T-cell (primary cell): ENCODE measurements around the gene FREM3. TPM values are rescaled to one million over a fixed set of nuclear protein-coding genes. Genes with fewer than 3 reads are reported as not detected.
"Not testable (repeated sequence)": the region's sequence is repeated elsewhere in the genome, so short reads cannot be mapped to it uniquely, and the experiment has no call there.

ENCODE experiments used
- ATAC-seq, 4 experiments: fragments of 200-7000 bp in 3 of 4; fragments of 150-1000 bp in 1 of 4; cut with Tn5 transposase; replicated peaks in 1 of 4; 1 replicate in 3 of 4; 2 replicates in 1 of 4; pipeline ENCODE4 v1.10.0; 2021; ENCODE audit warnings: moderate library complexity in 3 of 4, mild to moderate bottlenecking in 2 of 4, moderate number of reproducible peaks in 1 of 4
- CTCF ChIA-PET, 2 donors: fragments of 300-600 bp; sonication (Branson Sonifier 250); formaldehyde crosslinking; loops; one replicate each; lab custom pipeline; 2022; ENCODE audit warnings: antibody characterized with exemption in 2 of 2; lab: Charles Lee
- POLR2A ChIA-PET, 2 donors: fragments of 300-600 bp; sonication (Branson Sonifier 250); formaldehyde crosslinking; loops; one replicate each; lab custom pipeline; 2022; ENCODE audit warnings: antibody characterized with exemption in 2 of 2; lab: Charles Lee
- DNase-seq, 35 experiments: peaks; one replicate each; pipeline versions ENCODE4 v3.0.0 to v3.0.0-alpha.2; 2013 to 2023
- H3K27ac ChIP-seq: one replicate; pipeline ENCODE4 v1.5.1; 2013; ENCODE audit warnings: low read length
- H3K27me3 ChIP-seq, 2 experiments: replicated peaks in 1 of 2; 1 replicate in 1 of 2; 2 replicates in 1 of 2; pipeline versions ENCODE4 v1.6.1 to v1.7.0; 2013; ENCODE audit warnings: low read length in 1 of 2, mixed read lengths in 1 of 2; ENCODE audit not compliant: control insufficient read depth in 2 of 2, insufficient read depth in 2 of 2; ENCODE audit errors: extremely low read depth in 1 of 2
- H3K36me3 ChIP-seq, 2 donors: 1 replicate in 1 of 2; 2 replicates in 1 of 2; pipeline versions ENCODE4 v1.6.1 to v1.7.0; 2013; ENCODE audit warnings: low read length in 1 of 2; ENCODE audit not compliant: control insufficient read depth in 2 of 2, insufficient read depth in 1 of 2; ENCODE audit errors: extremely low read depth in 1 of 2
- H3K4me1 ChIP-seq, 2 experiments: 1 replicate in 1 of 2; 2 replicates in 1 of 2; pipeline versions ENCODE4 v1.6.1 to v1.7.0; 2013; ENCODE audit warnings: low read length in 2 of 2, mixed read lengths in 1 of 2; ENCODE audit not compliant: insufficient read depth in 2 of 2, control insufficient read depth in 1 of 2; ENCODE audit errors: extremely low read depth in 1 of 2
- H3K4me3 ChIP-seq, 2 donors: 1 replicate in 1 of 2; 2 replicates in 1 of 2; pipeline versions ENCODE4 v1.5.1 to v1.7.0; 2013; ENCODE audit warnings: mild to moderate bottlenecking in 2 of 2, low read length in 1 of 2, moderate library complexity in 1 of 2; ENCODE audit not compliant: control insufficient read depth in 1 of 2; ENCODE audit errors: extremely low read depth in 1 of 2
- H3K9me3 ChIP-seq: 2 replicates; pipeline ENCODE4 v1.7.0; 2013
- H3K27ac Mint-ChIP-seq, 2 donors: one replicate each; pipeline ENCODE4 v1.8.0; 2020 to 2021; ENCODE audit warnings: mild to moderate bottlenecking in 2 of 2, mixed read lengths in 2 of 2
- H3K27me3 Mint-ChIP-seq, 2 donors: one replicate each; pipeline ENCODE4 v1.8.0; 2021 to 2022; ENCODE audit warnings: mixed read lengths in 2 of 2
- H3K36me3 Mint-ChIP-seq: one replicate; pipeline ENCODE4 v1.8.0; 2021; ENCODE audit warnings: mixed read lengths
- H3K4me1 Mint-ChIP-seq, 3 donors: one replicate each; pipeline ENCODE4 v1.8.0; 2020 to 2022; ENCODE audit warnings: mixed read lengths in 3 of 3, mild to moderate bottlenecking in 1 of 3
- H3K4me3 Mint-ChIP-seq, 3 donors: one replicate each; pipeline ENCODE4 v1.8.0; 2020 to 2022; ENCODE audit warnings: mild to moderate bottlenecking in 3 of 3, mixed read lengths in 3 of 3, moderate library complexity in 3 of 3
- H3K9me3 Mint-ChIP-seq, 3 donors: one replicate each; pipeline ENCODE4 v1.8.0; 2020 to 2022; ENCODE audit warnings: mixed read lengths in 3 of 3
- WGBS: methylation state at CpG from one replicate; pipeline ENCODE4 v1.1.5; 2013; ENCODE audit warnings: missing lambda C conversion rate; ENCODE audit not compliant: insufficient coverage; 5-methylcytosine and 5-hydroxymethylcytosine counted together
- total RNA-seq, 35 experiments: library from RNA in 6 of 35; stranded (reverse) in 6 of 35; fragments of 120-200 nt in 1 of 35; gene quantifications; one replicate each; pipeline versions ENCODE4 v1.2.1 to v1.2.4 and lab custom pipeline; 2013 to 2026

Gene FREM3
- total RNA-seq, 5 donors from 2014 or later (not counting 1 experiment from before 2014, with no cell fraction given) = 0.09 to 0.43 (median 0.21) TPM; not detected in 1

GRCh38 chr4:143531788-143532491 is 168.5 kb downstream of the FREM3 start:
- Histone ChIP-seq H3K36me3 (peaks cover 7 to 91% of the 10 kb centered on the region in 2 donors), H3K4me3 (no peak overlapping the region), H3K4me1 (no peaks in the 10 kb centered on the region), H3K27ac (no peak overlapping the region), H3K27me3 (no peaks in the 10 kb centered on the region), H3K9me3 (no peaks in the 10 kb centered on the region)
- Mint-ChIP-seq H3K4me1 (peaks cover 5 to 17% (median 13%) of the 10 kb centered on the region in 3 donors), H3K4me3 (no peak overlapping the region), H3K9me3 (no peaks in the 10 kb centered on the region), H3K27me3 (no peaks in the 10 kb centered on the region), H3K36me3 (peaks cover 75% of the 10 kb centered on the region), H3K27ac (no peak overlapping the region)
- ChIA-PET CTCF (interaction anchor here (0.5 to 1.8 kb wide), 5 partner anchors 16 to 645 kb away, joined by 3 to 7 read pairs (median 3); no protein-coding TSS in a partner anchor), POLR2A (interaction anchor here in 1 of 2 donors (0.6 kb wide), 1 partner anchor 8 kb away, joined by 3 read pairs; no protein-coding TSS in a partner anchor)
- DNase-seq (no peak), ATAC-seq (no peak)
- no CpG with 5 or more reads among the region's 2 CpGs for WGBS

GRCh38 chr4:143531380-143531779 is 169.1 kb downstream of the FREM3 start:
- POLR2A ChIA-PET = interaction anchor here (0.5 to 0.6 kb wide), 3 partner anchors 7 to 38 kb away, joined by 3 to 4 read pairs (median 3); no protein-coding TSS in a partner anchor
- no peak overlapping the region for H3K27ac Mint-ChIP-seq
- H3K36me3 Mint-ChIP-seq = peaks cover 75% of the 10 kb centered on the region

DNA sequence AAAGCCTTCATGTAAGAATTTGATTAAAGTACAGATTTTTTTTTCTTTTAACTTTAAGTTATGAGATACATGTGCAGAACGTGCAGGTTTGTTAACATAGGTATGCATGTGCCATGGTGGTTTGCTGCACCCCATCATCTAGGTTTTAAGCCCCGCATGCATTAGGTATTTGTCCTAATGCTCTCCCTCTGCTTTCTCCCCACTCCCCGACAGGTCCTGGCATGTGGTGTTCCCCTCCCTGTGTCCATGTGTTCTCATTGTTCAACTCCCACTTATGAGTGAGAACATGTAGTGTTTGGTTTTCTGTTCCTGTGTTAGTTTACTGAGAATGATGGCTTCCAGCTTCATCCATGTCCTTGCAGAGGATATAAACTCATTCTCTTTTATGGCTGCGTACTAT is 172.4 kb downstream of the FREM3 start:
- H3K9me3 ChIP-seq, H3K4me3 ChIP-seq, H3K27me3 Mint-ChIP-seq, ATAC-seq, H3K27me3 ChIP-seq, H3K27ac ChIP-seq, H3K9me3 Mint-ChIP-seq, DNase-seq, H3K4me1 ChIP-seq, H3K4me3 Mint-ChIP-seq: not testable (repeated sequence)
- Mint-ChIP-seq H3K27ac (peak overlapping the region in 1 of 2 donors; percentile 22), H3K36me3 (peaks cover 77% of the 10 kb centered on the region), H3K4me1 (peaks cover 18 to 33% (median 31%) of the 10 kb centered on the region in 3 donors)
- peaks cover 7 to 75% of the 10 kb centered on the region in 2 donors for H3K36me3 ChIP-seq
- ChIA-PET CTCF (interaction anchor here in 1 of 2 donors (0.6 kb wide), 1 partner anchor 1595 kb away, joined by 5 read pairs; no protein-coding TSS in a partner anchor), POLR2A (interaction anchor here in 1 of 2 donors (1.7 kb wide), 1 partner anchor 15 kb away, joined by 6 read pairs; the partner anchor contains the start of gene SMARCA5)
- WGBS = no CpG with 5 or more reads among the region's 4 CpGs

More at GRCh38 chr4:143531380-143531779, 169.1 kb downstream of the FREM3 start:
- no peaks in the 10 kb centered on the region for H3K9me3 ChIP-seq
- H3K4me3 Mint-ChIP-seq = no peak overlapping the region
- H3K27ac ChIP-seq = no peak overlapping the region
- no peaks in the 10 kb centered on the region for H3K27me3 Mint-ChIP-seq
- CTCF ChIA-PET = interaction anchor here (0.5 to 1.8 kb wide), 4 partner anchors 17 to 336 kb away, joined by 3 to 7 read pairs (median 3); no protein-coding TSS in a partner anchor
- peaks cover 7 to 91% of the 10 kb centered on the region in 2 donors for H3K36me3 ChIP-seq
- no peaks in the 10 kb centered on the region for H3K9me3 Mint-ChIP-seq
- H3K4me3 ChIP-seq = no peak overlapping the region
- DNase-seq = no peak
- no peaks in the 10 kb centered on the region for H3K27me3 ChIP-seq
- WGBS = no CpG with 5 or more reads among the region's 1 CpG
- peak in 1 of 4 experiments; percentile 14 for ATAC-seq
- no peaks in the 10 kb centered on the region for H3K4me1 ChIP-seq
- peaks cover 7 to 20% (median 16%) of the 10 kb centered on the region in 3 donors for H3K4me1 Mint-ChIP-seq

Other genes starting within 250 kb of the FREM3 start
- gene SMARCA5, start 187.0 kb downstream of the FREM3 start, total RNA-seq = 10 to 100 TPM; 43.4 to 56.4 (median 47.1) TPM
- gene GYPE, start 204.9 kb upstream of the FREM3 start, total RNA-seq = 1 to 10 TPM in 1 of 5 donors, under 1 TPM in 4; 0.21 to 2.3 (median 0.56) TPM